GM18508 (cell line): Measurements from ENCODE around the gene PHLDB3.
"Not testable (repeated sequence)": the region's sequence is repeated elsewhere in the genome, so short reads cannot be mapped to it uniquely, and the experiment has no call there.

Experiments
- ATAC-seq: cut with Tn5 transposase; IDR thresholded peaks from one replicate; pipeline ENCODE4 v1.9.1; 2021; ENCODE audit warnings: moderate number of reproducible peaks; ENCODE audit not compliant: insufficient read depth, unreplicated experiment

PHLDB3 gene

DNA sequence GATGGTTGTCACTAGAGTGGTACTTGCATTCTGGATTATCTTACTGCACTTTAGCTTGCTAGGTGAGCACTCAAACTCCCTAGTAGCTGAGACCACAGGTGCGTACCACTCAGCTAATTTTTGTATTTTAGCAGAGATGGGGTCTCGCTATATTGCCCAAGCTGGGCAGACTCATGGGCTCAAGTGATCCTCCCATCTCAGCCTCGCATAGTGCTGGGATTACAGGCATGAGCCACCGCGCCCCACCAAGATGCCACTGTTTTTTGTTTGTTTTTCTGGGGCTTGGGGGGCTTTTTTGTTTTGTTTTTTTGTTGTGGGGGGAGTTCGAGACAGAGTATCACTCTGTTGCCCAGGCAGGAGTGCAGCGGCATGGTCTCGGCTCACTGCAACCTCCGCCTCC is 56.9 kb downstream of the PHLDB3 start:
- ATAC-seq, result no peak

DNA sequence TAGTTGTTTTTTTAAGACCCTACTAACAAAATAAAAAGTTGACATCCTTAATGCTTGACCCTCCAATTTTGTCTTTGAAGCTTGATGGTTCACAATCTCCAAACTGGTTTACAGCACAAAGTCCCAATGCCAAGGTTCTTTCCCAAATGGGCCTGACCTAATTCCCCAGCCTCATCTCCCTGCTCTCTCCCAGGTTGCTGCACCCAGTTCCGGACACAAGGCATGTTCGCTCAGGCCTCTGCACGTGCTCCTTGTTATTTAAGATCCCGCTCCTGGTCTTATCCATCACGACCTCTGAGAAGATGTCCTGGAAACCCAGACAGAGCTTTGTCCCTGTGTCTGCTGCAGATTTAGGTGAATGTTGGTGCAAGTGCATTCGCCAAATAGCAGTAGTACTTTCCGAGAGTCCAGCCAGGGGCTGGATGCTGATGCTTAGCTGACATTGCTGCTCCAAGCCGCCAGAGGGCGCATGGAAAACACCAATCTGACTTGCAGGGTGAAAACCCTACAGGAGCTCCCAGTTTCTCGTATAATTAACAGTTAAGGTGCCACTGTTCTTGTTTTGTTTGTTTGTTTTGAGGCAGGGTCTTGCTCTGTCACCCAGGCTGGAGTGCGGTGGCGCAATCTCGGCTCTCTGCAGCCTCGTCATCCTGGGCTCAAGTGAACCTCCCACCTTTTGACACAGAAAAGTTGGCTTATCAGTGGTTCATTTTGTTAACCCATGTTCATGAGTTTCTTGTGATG is 57.6 kb downstream of the PHLDB3 start:
- no peak for ATAC-seq

DNA sequence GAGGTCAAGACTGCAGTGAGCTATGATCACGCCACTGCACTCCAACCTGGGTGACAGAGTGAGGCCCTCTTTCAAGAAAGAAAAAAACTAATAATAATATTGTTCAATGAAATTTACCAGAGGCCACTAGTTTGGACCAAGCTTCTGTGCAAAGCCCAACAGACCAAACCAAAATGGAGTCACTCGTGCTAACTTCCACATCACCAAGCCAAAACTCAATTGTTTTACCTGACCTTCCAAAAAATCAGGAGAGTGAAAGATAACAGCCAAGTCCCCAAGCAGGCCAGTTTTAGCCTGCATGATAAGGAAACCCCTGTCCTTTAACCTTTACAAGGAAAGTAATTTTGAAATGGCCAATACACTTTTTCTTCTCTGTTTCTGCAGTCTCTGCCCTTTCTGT is 59.1 kb downstream of the PHLDB3 start:
- ATAC-seq, result no peak

DNA sequence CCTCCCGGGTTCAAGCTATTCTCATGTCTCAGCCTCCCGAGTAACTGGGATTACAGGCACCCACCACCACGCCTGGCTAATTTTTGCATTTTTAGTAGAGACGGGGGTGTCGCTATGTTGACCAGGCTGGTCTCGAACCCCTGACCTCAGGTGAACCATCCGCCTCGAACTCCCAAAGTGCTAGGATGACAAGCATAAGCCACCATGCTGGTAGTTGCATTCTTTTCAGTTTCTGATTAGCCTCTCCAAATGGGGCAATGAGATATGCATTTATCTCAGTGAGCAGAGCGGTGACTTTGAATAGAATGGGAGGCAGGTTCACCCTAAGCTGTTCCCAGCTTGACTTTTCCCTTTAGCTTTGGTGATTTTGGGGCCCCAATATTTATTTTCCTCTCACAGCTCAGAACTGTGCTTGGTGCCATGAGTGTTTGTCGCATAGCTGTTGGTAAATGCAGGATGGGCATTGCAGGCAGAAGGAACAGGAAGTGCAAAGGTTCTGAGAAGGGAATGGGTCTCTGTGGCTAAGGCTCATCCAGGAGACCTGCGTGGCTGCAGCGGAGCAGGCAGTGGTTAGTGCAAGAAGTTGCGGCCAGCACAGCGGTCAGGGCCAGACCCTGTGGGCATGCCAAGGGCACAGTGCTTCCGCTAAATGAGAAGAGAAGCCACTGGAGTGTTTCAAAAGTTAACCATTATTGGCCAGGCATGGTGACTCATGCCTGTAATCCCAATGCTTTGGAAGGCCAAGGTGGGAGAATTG is 59.8 kb downstream of the PHLDB3 start:
- ATAC-seq, result no peak

DNA sequence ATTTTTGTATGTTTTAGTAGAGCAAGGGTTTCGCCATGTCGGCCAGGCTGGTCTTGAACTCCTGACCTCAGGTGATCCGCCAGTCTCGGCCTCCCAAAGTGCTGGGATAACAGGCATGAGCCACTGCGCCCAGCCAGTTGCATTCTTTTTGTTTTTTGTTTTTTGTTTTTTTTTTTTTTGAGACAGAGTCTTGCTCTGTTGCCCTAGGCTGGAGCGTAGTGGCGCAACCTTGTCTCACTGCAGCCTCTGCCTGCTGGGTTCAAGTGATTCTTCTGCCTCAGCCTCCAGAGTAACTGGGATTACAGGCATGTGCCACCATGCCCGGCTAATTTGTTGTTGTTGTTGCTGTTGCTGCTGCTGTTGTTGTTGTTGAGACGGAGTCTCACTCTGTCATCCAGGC is 60.5 kb downstream of the PHLDB3 start:
- not testable (repeated sequence) for ATAC-seq

DNA sequence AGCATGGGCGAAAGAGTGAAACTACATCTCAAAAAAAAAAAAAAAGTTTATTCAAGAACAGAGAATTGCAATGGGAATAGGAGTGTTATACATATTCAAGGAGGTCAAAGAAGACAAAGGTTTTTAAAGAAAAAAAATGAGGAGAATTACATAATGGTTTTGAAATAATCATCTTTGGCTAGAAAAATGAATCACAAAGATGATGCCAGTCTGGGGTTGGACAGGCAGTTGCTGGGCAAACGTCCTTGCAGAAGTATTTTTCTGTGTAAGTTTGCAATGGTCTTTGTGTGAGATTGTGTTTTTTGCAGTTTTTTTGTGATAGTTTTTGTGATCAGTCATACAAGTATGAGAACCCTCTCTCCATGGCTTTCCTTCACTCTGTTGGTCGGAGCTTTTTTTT is 62.8 kb downstream of the PHLDB3 start:
- ATAC-seq, result no peak

DNA sequence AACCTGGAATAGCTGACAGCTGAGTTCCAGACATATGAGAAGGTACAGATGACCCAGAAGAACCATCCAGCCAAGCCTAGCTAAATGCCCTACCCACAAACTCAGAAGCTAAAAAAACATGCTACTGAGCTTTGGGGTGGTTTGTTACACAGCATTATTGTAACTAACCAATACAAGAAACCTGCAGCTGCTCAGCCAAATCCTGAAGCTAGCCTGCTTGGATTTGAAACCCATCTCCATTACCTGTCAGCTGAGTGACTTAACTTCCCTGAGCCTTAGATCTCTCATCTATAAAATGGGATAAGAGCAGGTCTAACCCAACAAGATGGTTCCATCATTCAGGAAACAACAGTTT is 64.9 kb downstream of the PHLDB3 start:
- no peak for ATAC-seq

DNA sequence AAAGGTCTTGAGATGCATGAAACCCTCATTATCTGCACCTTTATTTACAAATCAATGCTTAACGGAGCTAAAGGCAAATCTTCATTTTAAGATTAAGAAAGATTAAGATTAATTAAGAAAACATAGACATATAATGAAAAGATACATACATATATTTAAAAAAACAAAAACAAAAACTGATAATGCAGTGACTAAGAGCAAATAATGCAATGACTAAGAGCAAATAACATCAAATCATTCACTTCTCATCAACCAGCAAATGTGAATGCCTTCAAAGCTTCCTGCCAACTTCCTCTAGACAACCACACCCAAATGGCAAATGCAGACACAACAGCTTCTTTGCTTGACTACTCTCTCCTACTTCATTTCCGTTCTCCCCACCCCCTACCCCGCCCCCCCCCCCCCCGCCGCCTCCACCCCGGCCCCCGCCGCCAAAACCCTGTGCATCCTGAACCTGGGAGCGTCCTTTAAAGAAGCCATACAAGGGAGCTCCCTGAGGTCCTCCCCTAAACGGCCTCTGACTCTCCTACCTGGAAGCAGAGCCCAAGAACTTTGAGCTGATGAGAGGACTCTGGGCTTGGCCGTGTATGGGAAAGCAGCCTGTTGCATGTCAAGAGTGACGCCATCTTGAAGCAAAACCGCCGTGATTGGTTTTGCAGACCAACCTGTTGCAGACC is 65.4 kb downstream of the PHLDB3 start:
- ATAC-seq, result no peak

DNA sequence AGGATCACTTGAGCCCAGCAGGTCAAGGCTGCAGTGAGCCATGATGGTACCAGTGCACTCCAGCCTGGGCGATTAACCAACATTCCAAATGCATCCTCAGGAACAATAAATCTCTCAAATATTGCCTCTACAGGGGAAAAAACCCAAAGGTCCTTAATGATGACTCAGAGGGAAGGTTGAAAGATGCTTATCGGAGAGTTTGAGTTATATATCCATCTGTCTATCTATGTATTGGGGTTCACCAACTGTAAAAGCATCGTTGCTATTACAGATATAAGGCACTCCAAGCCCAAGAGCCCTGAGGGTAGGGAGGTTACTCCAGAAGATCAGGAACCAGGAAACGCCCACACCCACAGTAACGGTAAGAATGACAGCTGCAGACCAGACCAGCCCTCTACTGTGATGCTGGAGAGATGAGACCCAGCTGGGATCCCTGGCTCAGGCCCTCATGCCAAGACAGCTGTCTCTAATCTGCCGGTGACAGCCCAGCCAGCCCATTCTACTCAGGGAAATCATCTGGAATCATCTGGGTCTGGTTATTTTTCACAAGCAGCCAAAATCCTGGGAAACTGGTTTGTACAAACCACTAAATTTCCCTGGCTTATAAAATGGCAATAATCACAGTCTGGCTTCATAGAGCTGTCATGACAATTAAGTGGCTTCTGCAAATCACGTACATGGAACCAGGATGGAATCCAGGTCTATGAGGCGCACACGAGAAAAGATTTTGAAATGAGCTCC is 66.1 kb downstream of the PHLDB3 start:
- ATAC-seq, result no peak

DNA sequence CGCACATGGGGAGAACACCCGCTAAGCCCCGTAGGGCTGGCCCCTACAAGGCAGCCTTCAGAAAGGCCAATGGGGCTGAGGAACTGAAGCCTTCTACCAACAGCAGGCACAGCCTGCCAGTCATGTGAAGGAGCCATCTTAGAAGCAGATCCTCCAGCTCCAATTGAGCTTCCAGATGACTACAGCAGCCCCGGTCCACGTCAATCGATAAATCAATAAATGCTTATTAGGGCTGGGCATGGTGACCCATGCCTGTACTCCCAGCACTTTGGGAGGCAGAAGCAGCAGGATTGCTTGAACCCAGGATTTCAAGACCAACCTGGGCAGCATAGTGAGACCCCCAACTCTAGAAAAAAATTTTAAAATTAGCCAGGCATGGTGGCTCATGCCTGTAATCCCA is 66.8 kb downstream of the PHLDB3 start:
- no peak for ATAC-seq

DNA sequence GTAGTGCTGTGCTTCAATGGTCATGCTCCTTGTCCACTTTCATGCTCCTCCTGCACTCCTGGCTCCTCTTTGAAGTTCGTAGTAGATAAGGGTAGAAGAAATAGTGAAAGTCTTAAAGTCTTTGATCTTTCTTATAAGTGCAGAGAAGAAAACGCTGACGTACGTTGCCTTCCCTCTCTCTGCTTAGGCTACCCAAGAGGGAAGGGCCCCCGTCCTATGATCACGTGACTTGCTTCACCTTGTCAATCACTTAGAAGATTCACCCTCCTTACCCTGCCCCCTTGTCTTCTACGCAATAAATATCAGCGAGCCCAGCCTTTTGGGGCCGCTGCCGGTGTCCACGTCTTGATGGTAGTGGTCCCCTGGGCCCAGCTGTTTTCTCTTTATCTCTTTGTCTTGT is 67.3 kb downstream of the PHLDB3 start:
- ATAC-seq, result not testable (repeated sequence)

DNA sequence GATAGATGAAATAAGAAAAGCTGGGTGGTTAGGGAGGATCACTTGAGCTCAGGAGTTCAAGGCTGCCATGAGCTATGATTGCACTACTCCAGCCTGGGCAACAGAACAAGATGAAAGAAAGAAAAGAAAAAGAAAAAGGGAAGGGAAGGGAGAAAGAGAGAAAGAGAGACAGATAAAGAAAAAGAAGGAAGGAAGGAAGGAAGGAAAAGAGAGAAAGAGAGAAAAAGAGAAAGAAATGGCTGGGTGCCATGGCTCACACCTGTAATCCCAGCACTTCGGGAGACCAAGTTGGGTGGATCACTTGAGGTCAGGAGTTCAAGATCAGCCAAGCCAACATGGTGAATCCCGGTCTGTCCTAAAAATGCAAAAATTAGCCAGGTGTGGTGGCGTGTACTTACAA is 68.8 kb downstream of the PHLDB3 start:
- ATAC-seq, result no peak

DNA sequence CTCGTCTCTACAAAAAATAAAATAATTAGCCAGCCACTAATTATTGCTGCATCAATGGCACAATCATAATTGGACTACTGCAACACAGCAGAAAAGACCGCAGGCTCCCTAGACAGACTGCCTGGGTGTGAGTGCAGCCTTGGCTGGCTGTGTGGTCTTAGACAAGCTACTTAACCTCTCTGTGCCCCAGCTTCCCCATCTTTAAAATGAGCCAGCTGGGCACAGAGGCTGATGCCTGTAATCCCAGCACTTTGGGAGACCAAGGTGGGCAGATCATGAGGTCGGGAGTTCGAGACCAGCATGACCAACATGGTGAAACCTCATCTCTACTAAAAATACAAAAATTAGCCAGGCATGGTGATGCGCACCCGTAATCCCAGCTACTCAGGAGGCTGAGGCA is 70.9 kb downstream of the PHLDB3 start:
- ATAC-seq, result no peak

DNA sequence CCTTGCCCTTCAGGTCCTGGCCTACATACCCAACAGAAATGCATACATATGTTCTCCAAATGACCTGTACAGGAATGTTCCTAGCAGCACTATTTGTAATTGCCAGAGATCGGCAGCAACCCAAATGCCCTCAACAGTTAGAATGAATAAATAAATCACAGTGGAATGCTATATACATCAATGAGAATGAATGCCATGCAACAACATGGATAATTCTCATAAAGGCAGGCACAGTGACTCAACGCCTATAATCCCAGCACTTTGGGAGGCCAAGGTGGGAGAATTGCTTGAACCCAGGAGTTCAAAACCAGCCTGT is 71.2 kb downstream of the PHLDB3 start:
- no peak for ATAC-seq

DNA sequence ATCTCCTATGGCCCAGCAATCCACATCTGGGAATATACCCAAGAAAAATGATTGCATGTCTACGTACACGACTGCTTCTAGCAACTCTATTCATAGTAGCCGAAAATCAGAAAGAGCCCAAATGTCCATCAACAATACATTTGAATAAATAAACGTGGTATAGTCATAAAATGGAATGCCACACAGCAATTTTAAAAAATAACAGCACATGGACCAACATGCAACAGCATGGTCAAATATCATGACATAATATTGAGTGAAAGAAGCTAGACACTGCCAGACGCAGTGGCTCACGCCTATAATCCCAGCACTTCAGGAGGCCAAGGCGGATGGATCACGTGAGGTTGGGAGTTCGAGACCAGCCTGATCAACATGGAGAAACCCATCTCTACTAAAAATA is 73.6 kb downstream of the PHLDB3 start:
- no peak for ATAC-seq

DNA sequence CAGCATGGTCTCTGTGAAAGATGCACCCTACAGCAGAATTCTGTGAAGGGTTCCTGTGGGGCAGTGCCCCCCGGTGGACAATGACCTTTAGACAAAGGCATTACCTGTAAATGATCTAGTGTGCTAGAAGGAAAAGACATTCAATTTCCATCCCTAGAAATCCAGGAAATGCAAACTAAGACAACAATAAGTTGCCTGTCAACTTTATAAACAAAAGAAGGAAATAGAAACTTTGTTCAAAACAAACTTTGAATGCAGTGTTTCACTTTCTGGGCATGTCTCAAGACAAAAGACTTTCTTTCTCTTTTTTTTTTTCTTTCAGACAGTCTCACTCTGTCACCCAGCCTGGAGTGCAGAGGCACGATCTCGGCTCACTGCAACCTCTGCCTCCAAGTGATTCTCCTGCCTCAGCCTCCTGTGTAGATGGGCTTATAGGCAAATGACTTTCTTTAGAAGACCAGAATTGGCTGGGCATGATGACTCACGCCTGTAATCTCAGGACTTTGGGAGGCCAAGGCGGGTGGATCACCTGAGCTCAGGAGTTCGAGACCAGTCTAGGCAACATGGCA is 74.3 kb downstream of the PHLDB3 start:
- no peak for ATAC-seq

DNA sequence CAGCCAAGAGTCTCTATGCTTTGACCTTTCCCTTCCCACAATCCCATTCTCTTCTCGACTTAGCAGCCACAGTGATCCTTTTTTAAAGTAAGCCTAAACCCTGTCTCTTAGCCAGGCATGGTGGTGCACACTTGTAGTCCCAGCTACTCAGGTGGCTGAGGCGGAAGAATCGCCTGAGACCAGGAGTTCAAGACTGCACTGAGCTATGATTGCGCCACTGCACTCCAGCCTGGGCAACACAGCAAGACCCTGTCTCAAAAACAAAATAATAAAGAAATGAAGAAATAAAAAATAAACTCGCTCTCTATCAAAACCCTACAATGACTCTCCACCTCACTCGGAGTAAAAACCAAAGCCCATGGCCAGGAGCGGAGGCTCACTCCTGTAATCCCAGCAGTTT is 75.2 kb downstream of the PHLDB3 start:
- ATAC-seq, result no peak

DNA sequence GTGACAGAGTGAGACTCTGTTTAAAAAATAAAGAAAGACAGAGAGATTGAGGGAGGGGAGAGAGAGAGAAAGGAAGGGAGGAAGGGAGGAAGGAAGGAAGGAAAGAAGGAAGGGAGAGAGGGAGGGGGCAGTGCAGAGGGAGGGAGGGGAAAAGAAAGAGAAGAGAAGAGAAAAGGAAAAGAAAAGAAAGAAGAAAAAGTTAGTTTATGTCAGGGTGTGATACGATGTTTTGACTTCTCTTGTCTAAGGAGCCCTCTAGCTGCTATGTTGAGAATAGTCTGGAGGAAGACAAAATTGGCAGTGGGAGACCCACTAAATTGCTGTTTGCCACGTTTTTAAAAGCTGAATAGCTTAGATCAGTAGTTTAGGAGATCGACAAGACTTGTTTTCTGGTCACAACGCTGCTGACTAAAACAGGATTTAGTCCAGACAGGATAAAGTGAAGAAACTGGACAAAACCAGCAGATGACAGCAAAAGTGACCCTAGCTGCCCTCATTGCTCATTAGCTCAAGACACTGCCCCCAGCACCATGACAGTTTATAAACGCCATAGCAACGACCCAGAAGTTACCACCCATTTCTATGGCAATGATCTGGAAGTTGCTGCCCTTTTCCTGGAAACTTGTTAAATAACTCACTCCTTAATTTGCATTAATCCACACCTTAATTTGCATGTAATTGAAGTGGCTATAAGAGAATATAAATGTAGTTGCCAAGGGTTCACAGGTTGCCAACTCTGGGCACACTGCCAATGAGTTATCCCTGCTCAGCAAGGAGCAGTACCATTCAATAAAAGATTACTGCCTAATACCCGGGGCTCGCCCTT is 78.8 kb downstream of the PHLDB3 start:
- ATAC-seq, result no peak
